ENCODE measurements around the gene MPO. TPM values are rescaled to one million over a fixed set of nuclear protein-coding genes. Genes with fewer than 3 reads are reported as not detected.

MPO gene
- total and polyA plus RNA-seq, 10 of the 15 experiments (the other 5 are each of a cell fraction or from before 2014, with no cell fraction given): 0.06 to 0.49 (median 0.14) TPM

- 62% methylated on average over 4 of the region's 4 CpGs for WGBS (ENCODE audit: insufficient coverage, insufficient replicate concordance, low lambda C conversion rate, missing lambda C conversion rate)
- ATAC-seq (no peak), FAIRE-seq (no peak), DNase-seq (ENCODE audit: low read depth, low spot score) (no peak)
- Histone ChIP-seq H2AFZ (ENCODE audit: control insufficient read depth, low read depth, low read length) (no peak overlapping the region), H3K27me3 (replicated peaks in 1 of 2; ENCODE audit: control insufficient read depth in 2 of 2, insufficient read depth in 2 of 2, low read length in 1 of 2) (no peaks in the 10 kb centered on the region), H3K4me2 (ENCODE audit: control insufficient read depth, insufficient read depth) (no peak overlapping the region), H3K4me3 (no peak overlapping the region), H3K79me2 (ENCODE audit: control insufficient read depth, insufficient read depth, low read length) (no peaks in the 10 kb centered on the region), H3K9me3 (replicated peaks; ENCODE audit: control insufficient read depth, insufficient read depth, low read length) (no peaks in the 10 kb centered on the region), H3K36me3 (ENCODE audit: control insufficient read depth in 2 of 2, insufficient read depth in 2 of 2, low read length in 1 of 2) (no peaks in the 10 kb centered on the region), H4K20me1 (ENCODE audit: control insufficient read depth, insufficient read depth) (no peaks in the 10 kb centered on the region), H3K4me1 (ENCODE audit: control insufficient read depth, insufficient read depth, low read length) (peaks cover 7% of the 10 kb centered on the region), H3K27ac (ENCODE audit: control insufficient read depth, insufficient read depth) (no peak overlapping the region), H3K9ac (ENCODE audit: control insufficient read depth, insufficient read depth, low read length) (no peak overlapping the region)
- BruUV-seq (replicated peaks): no TSS peak
- TF ChIP-seq POLR2A (IDR thresholded peaks at IDR 0.05; ENCODE audit: low read depth, low read length) (no peak), MYB (IDR thresholded peaks at IDR 0.05; ENCODE audit: borderline replicate concordance, low read depth, low read length) (no peak), BMI1 (IDR thresholded peaks at IDR 0.05; ENCODE audit: borderline replicate concordance) (no peak), SIN3A (IDR thresholded peaks at IDR 0.05; ENCODE audit: low read depth, low read length) (no peak), YY1 (IDR thresholded peaks at IDR 0.05; ENCODE audit: low read depth, low read length) (no peak), GATAD2B (conservative IDR thresholded peaks at IDR 0.05; ENCODE audit: low read depth) (no peak), SKIL (IDR thresholded peaks at IDR 0.05; ENCODE audit: low read depth, poor library complexity, severe bottlenecking) (no peak), TCF3 (IDR thresholded peaks at IDR 0.05; ENCODE audit: borderline replicate concordance, insufficient read depth, low read depth, low read length) (no peak), STAT1 (conservative IDR thresholded peaks at IDR 0.05) (no peak), USF2 (IDR thresholded peaks at IDR 0.05; ENCODE audit: borderline replicate concordance, low read depth, low read length) (no peak), ZNF592 (IDR thresholded peaks at IDR 0.05) (no peak), POU2F2 (IDR thresholded peaks at IDR 0.05; ENCODE audit: borderline replicate concordance, low read depth, low read length) (no peak), CHD1 (IDR thresholded peaks at IDR 0.05; ENCODE audit: low read depth, low read length) (no peak), ZNF274 (IDR thresholded peaks at IDR 0.05; ENCODE audit: insufficient read depth, insufficient read length) (no peak)
- intact Hi-C loops (cut with micrococcal nuclease; ENCODE audit: unreplicated experiment): no loop called here
- in situ Hi-C loops (cut with MboI): loop anchor here (5.0 kb wide), 1 partner anchor 132 kb away; no protein-coding TSS in a partner anchor
- CTCF ChIA-PET: interaction anchor here (1.1 to 6.5 kb wide), 6 partner anchors 11 to 111 kb away, joined by 3 to 163 read pairs (median 18); partner anchors contain the start of genes RNF43 and TSPOAP1
- SMC1A ChIA-PET (ENCODE audit: uncharacterized antibody, unreplicated experiment): interaction anchor here (1.0 to 12.9 kb wide), 8 partner anchors 12 to 308 kb away, joined by 3 to 249 read pairs (median 10); partner anchors contain the start of gene RNF43
- RAD21 ChIA-PET (ENCODE audit: unreplicated experiment): interaction anchor here (2.5 to 10.9 kb wide), 3 partner anchors 27 to 102 kb away, joined by 8 to 227 read pairs (median 66); partner anchors contain the start of gene RNF43
- POLR2A ChIA-PET: interaction anchor here (1.1 kb wide), 1 partner anchor 29 kb away, joined by 3 read pairs; no protein-coding TSS in a partner anchor
Measured at GRCh38 chr17:58315750-58316149, 35.0 kb upstream of the MPO start.

All from GM12878 (cell line).